HepG2 (cell line): ENCODE data around the gene SSC4D. TPM values are rescaled to one million over a fixed set of nuclear protein-coding genes. Genes with fewer than 3 reads are reported as not detected.

Experiments used
- AFF4 ChIP-seq: sonication (generic); formaldehyde crosslinking; IDR thresholded peaks from 2 replicates; pipeline ENCODE4 v1.4.0; 2020; ENCODE audit warnings: missing genetic modification reagents
- ATAD3A ChIP-seq: sonication (generic); formaldehyde crosslinking; IDR thresholded peaks from 2 replicates; pipeline ENCODE4 v1.4.0; 2020; ENCODE audit warnings: missing genetic modification reagents
- CC2D1A ChIP-seq: sonication (generic); formaldehyde crosslinking; IDR thresholded peaks from 2 replicates; pipeline ENCODE4 v1.8.1; 2023; ENCODE audit warnings: mild to moderate bottlenecking, missing genetic modification reagents
- CHD2 ChIP-seq: IDR thresholded peaks from 2 replicates; pipeline ENCODE4 v1.6.1; 2011; ENCODE audit warnings: low read depth, low read length, improper control_type of control experiment
- CHD4 ChIP-seq: fragments of 200-600 bp; sonication (generic); IDR thresholded peaks from 2 replicates; pipeline ENCODE4 v1.7.0; 2017; ENCODE audit warnings: mild to moderate bottlenecking, low read length, borderline replicate concordance
- EEA1 ChIP-seq: sonication (generic); formaldehyde crosslinking; IDR thresholded peaks from 2 replicates; pipeline ENCODE4 v1.5.1; 2020; ENCODE audit warnings: mild to moderate bottlenecking, missing genetic modification reagents, borderline replicate concordance
- FOXK1 ChIP-seq: sonication (generic); formaldehyde crosslinking; IDR thresholded peaks from 2 replicates; pipeline ENCODE4 v1.4.0; 2020; ENCODE audit warnings: low read depth, missing genetic modification reagents, borderline replicate concordance
- FOXM1 ChIP-seq: sonication (generic); formaldehyde crosslinking; IDR thresholded peaks from 2 replicates; pipeline ENCODE4 v1.5.0; 2020; ENCODE audit warnings: missing genetic modification reagents
- HOXA5 ChIP-seq: sonication (generic); formaldehyde crosslinking; IDR thresholded peaks from 2 replicates; pipeline ENCODE4 v1.4.0; 2020; ENCODE audit warnings: missing genetic modification reagents
- IKZF1 ChIP-seq: fragments of 450-650 bp; IDR thresholded peaks from 2 replicates; pipeline ENCODE4 v1.7.1; 2016
- KLF9 ChIP-seq: IDR thresholded peaks from 2 replicates; pipeline ENCODE4 v1.6.1; 2016; ENCODE audit warnings: low read depth
- MAZ ChIP-seq, 2 experiments: sonication (generic) in 1 of 2; formaldehyde crosslinking in 1 of 2; IDR thresholded peaks; 2 replicates each; pipeline versions ENCODE4 v1.5.0 to v1.6.1; 2012 to 2020; ENCODE audit warnings: low read depth in 2 of 2, mild to moderate bottlenecking in 2 of 2, borderline replicate concordance in 1 of 2, improper control_type of control experiment in 1 of 2, low read length in 1 of 2, missing genetic modification reagents in 1 of 2, moderate library complexity in 1 of 2
- MED8 ChIP-seq: sonication (generic); formaldehyde crosslinking; IDR thresholded peaks from 2 replicates; pipeline ENCODE4 v1.8.1; 2023; ENCODE audit warnings: mild to moderate bottlenecking, missing genetic modification reagents; ENCODE audit not compliant: insufficient replicate concordance
- MZF1 ChIP-seq: sonication (generic); formaldehyde crosslinking; IDR thresholded peaks from 2 replicates; pipeline ENCODE4 v1.8.1; 2023; ENCODE audit warnings: mild to moderate bottlenecking, missing genetic modification reagents, borderline replicate concordance
- NFIB ChIP-seq: sonication (generic); formaldehyde crosslinking; IDR thresholded peaks from 2 replicates; pipeline ENCODE4 v1.9.0; 2021; ENCODE audit warnings: missing genetic modification reagents, mild to moderate bottlenecking, borderline replicate concordance
- POGK ChIP-seq: sonication (generic); formaldehyde crosslinking; conservative IDR thresholded peaks from 2 replicates; pipeline ENCODE4 v1.8.0; 2022; ENCODE audit warnings: mild to moderate bottlenecking, moderate library complexity, missing genetic modification reagents
- RCOR2 ChIP-seq: IDR thresholded peaks from 2 replicates; pipeline ENCODE4 v1.6.1; 2016; ENCODE audit warnings: missing biosample characterization, missing genetic modification reagents
- TOPORS ChIP-seq: sonication (generic); formaldehyde crosslinking; IDR thresholded peaks from 2 replicates; pipeline ENCODE4 v1.8.0; 2023; ENCODE audit warnings: mild to moderate bottlenecking, missing genetic modification reagents
- ZFP36L1 ChIP-seq: sonication (generic); formaldehyde crosslinking; IDR thresholded peaks from 2 replicates; pipeline ENCODE4 v1.8.0; 2022; ENCODE audit warnings: mild to moderate bottlenecking, missing genetic modification reagents, moderate library complexity
- ZMYM3 ChIP-seq: sonication (generic); formaldehyde crosslinking; IDR thresholded peaks from 2 replicates; pipeline ENCODE4 v1.5.1; 2020; ENCODE audit warnings: mild to moderate bottlenecking, missing genetic modification reagents
- ZNF10 ChIP-seq: sonication (generic); formaldehyde crosslinking; IDR thresholded peaks from 2 replicates; pipeline ENCODE4 v1.4.0; 2020; ENCODE audit warnings: mild to moderate bottlenecking, low read depth, missing genetic modification reagents, borderline replicate concordance
- ZNF282 ChIP-seq: fragments of 450-650 bp; IDR thresholded peaks from 2 replicates; pipeline ENCODE4 v1.6.1; 2018; ENCODE audit not compliant: partially characterized antibody
- ZNF510 ChIP-seq: sonication (generic); formaldehyde crosslinking; IDR thresholded peaks from 2 replicates; pipeline ENCODE4 v1.4.0; 2020; ENCODE audit warnings: low read depth, mild to moderate bottlenecking, missing genetic modification reagents
- ZNF816 ChIP-seq: sonication (generic); formaldehyde crosslinking; IDR thresholded peaks from 2 replicates; pipeline ENCODE4 v1.8.0; 2022; ENCODE audit warnings: missing genetic modification reagents, mild to moderate bottlenecking, borderline replicate concordance
- ZNF839 ChIP-seq: sonication (generic); formaldehyde crosslinking; IDR thresholded peaks from 2 replicates; pipeline ENCODE4 v1.4.0; 2020; ENCODE audit warnings: missing genetic modification reagents, mild to moderate bottlenecking, borderline replicate concordance
- polyA plus RNA-seq, 8 experiments: library from polyadenylated mRNA; depleted of rRNA in 3 of 8; stranded (reverse) in 7 of 8; unstranded in 1 of 8; fragments of >200 nt; fragmentation: Illumina TruSeq in 4 of 8; extraction: Trizol in 4 of 8; gene quantifications; 2 replicates each; pipeline versions ENCODE4 v1.2.1 to v1.2.3, GENCODE V29; 2011 to 2016; ENCODE audit warnings: low read depth in 4 of 8, missing spikeins in 1 of 8, mixed read lengths in 1 of 8; ENCODE audit not compliant: insufficient read depth in 1 of 8
- total RNA-seq, 5 experiments: library from RNA; depleted of rRNA; stranded (reverse); fragments of >200 nt; fragmentation: Illumina TruSeq; extraction: Trizol; gene quantifications; 2 replicates each; pipeline ENCODE4 v1.2.3, GENCODE V29; 2016; ENCODE audit warnings: low read depth in 1 of 5

SSC4D gene
- total and polyA plus RNA-seq, 2 of the 13 experiments (the other 11 are each of a cell fraction or from before 2014, with no cell fraction given) = 33.3 to 63.8 TPM

GRCh38 chr7:76393116-76394031 is 16.1 kb downstream of the SSC4D start (continued):
- TF ChIP-seq ATAD3A (peak; percentile 31; the same call in 1 of the 2 replicates), AFF4 (CRISPR knock-in tag) (no peak), ZNF839 (CRISPR knock-in tag) (0 out of 2 replicates have a peak, but pooled peaks have one; percentile 79), IKZF1 (no peak), ZFP36L1 (no peak), ZNF510 (CRISPR knock-in tag) (no peak), MZF1 (CRISPR knock-in tag) (no peak), ZNF282 (no peak), RCOR2 (no peak), CC2D1A (CRISPR knock-in tag) (no peak), TOPORS (CRISPR knock-in tag) (peak; percentile 97), MAZ (IDR thresholded peaks at IDR 0.05; ENCODE audit: borderline replicate concordance, low read depth, low read length) (no peak), MAZ (CRISPR knock-in tag; IDR thresholded peaks at IDR 0.05; ENCODE audit: low read depth) (peak; percentile 95), ZMYM3 (no peak), ZNF10 (CRISPR knock-in tag) (no peak), HOXA5 (CRISPR knock-in tag) (no peak), ZNF816 (CRISPR knock-in tag) (no peak), FOXK1 (CRISPR knock-in tag) (0 out of 2 replicates have a peak, but pooled peaks have one; percentile 12), POGK (peak; percentile 95), MED8 (CRISPR knock-in tag) (no peak), CHD4 (no peak), NFIB (no peak), EEA1 (peak; percentile 75; the same call in 1 of the 2 replicates), CHD2 (no peak), FOXM1 (CRISPR knock-in tag) (no peak), KLF9 (CRISPR knock-in tag) (no peak)
